HG03558 (cell line): ENCODE data around the gene CCDC183.
"Not testable (repeated sequence)": the region's sequence is repeated elsewhere in the genome, so short reads cannot be mapped to it uniquely, and the experiment has no call there.

Experiments used
- ATAC-seq: cut with Tn5 transposase; IDR thresholded peaks from one replicate; pipeline ENCODE4 v1.9.1; 2021; ENCODE audit warnings: moderate number of reproducible peaks; ENCODE audit not compliant: unreplicated experiment; ENCODE audit errors: extremely low read depth

The CCDC183 gene

GRCh38 chr9:136796238-136796774 lies at the start of gene CCDC183:
TSS of gene CCDC183 (plus strand) at chr9:136796338. CDS start at chr9:136796398, 60 bp downstream.
- ATAC-seq = no peak

GRCh38 chr9:136746621-136747020 lies 49.5 kb upstream of the CCDC183 start:
- ATAC-seq = no peak

GRCh38 chr9:136747161-136748060 lies 48.7 kb upstream of the CCDC183 start:
- ATAC-seq = no peak

GRCh38 chr9:136748201-136748600 lies 47.9 kb upstream of the CCDC183 start, which contains the start of gene LCN6:
TSS of gene LCN6 (minus strand) at chr9:136748525. CDS start at chr9:136748483, 42 bp downstream.
- ATAC-seq = no peak

- ATAC-seq = no peak
These were observed 47.2 kb upstream of the CCDC183 start for GRCh38 chr9:136748666-136749611.

- no peak for ATAC-seq
These were observed 45.6 kb upstream of the CCDC183 start for GRCh38 chr9:136750526-136750925.

- ATAC-seq = no peak
These were observed 44.9 kb upstream of the CCDC183 start for GRCh38 chr9:136751244-136751643.

- ATAC-seq = no peak
These were observed 44.3 kb upstream of the CCDC183 start for GRCh38 chr9:136751814-136752213.

GRCh38 chr9:136753371-136754058 lies 42.6 kb upstream of the CCDC183 start:
- no peak for ATAC-seq

- no peak for ATAC-seq
These were observed 42.0 kb upstream of the CCDC183 start for GRCh38 chr9:136754059-136754572.

GRCh38 chr9:136754626-136755301 lies 41.4 kb upstream of the CCDC183 start:
- no peak for ATAC-seq

GRCh38 chr9:136755302-136756133 lies 40.6 kb upstream of the CCDC183 start:
- not testable (repeated sequence) for ATAC-seq

GRCh38 chr9:136756134-136756438 lies 40.1 kb upstream of the CCDC183 start:
- ATAC-seq = no peak

- no peak for ATAC-seq
These were observed 39.3 kb upstream of the CCDC183 start for GRCh38 chr9:136756836-136757235.

- no peak for ATAC-seq
These were observed 38.8 kb upstream of the CCDC183 start for GRCh38 chr9:136757328-136757727.

- ATAC-seq = no peak
These were observed 38.4 kb upstream of the CCDC183 start for GRCh38 chr9:136757751-136758140.

- ATAC-seq = no peak
These were observed 37.1 kb upstream of the CCDC183 start for GRCh38 chr9:136759001-136759400.
